Esophagus squamous epithelium (tissue), 5 donors: ENCODE results near the gene TMEM161A. TPM values are rescaled to one million over a fixed set of nuclear protein-coding genes. Genes with fewer than 3 reads are reported as not detected.
"Not testable (repeated sequence)": the region's sequence is repeated elsewhere in the genome, so short reads cannot be mapped to it uniquely, and the experiment has no call there.

ENCODE experiments used
- DNase-seq: peaks from one replicate; lab custom pipeline; 2025; lab: John Stamatoyannopoulos, UW
- H3K27ac ChIP-seq, 4 donors: fragments of 200-600 bp; sonication (generic); one replicate each; pipeline ENCODE4 v1.5.1; 2016 to 2019; ENCODE audit warnings: mild to moderate bottlenecking in 1 of 4
- H3K27me3 ChIP-seq, 4 donors: fragments of 200-600 bp; sonication (generic); 1 replicate in 3 of 4; 2 replicates in 1 of 4; pipeline versions ENCODE4 v1.5.1 to v1.6.0; 2017 to 2021; ENCODE audit warnings: antibody characterized with exemption in 1 of 4
- H3K36me3 ChIP-seq, 3 donors: fragments of 200-600 bp; sonication (generic); one replicate each; pipeline ENCODE4 v1.5.1; 2016 to 2019
- H3K4me1 ChIP-seq, 3 donors: fragments of 200-600 bp; sonication (generic); one replicate each; pipeline ENCODE4 v1.5.1; 2017 to 2019
- H3K4me3 ChIP-seq, 4 donors: fragments of 200-600 bp; sonication (generic); 1 replicate in 3 of 4; 2 replicates in 1 of 4; pipeline ENCODE4 v1.5.1; 2016 to 2019; ENCODE audit warnings: mild to moderate bottlenecking in 2 of 4, moderate library complexity in 1 of 4
- H3K9me3 ChIP-seq, 3 donors: fragments of 200-600 bp; sonication (generic); one replicate each; pipeline ENCODE4 v1.5.1; 2016 to 2019
- POLR2A ChIP-seq, 4 donors: fragments of 450-650 bp; IDR thresholded peaks; one replicate each; pipeline ENCODE4 v1.6.1; 2017; ENCODE audit warnings: antibody characterized with exemption in 4 of 4, mild to moderate bottlenecking in 4 of 4, moderate library complexity in 3 of 4
- WGBS, 2 donors: methylation state at CpG; one replicate each; pipeline ENCODE4 v1.1.5; 2018; 5-methylcytosine and 5-hydroxymethylcytosine counted together
- intact Hi-C: fragments of 100-400 bp; cut with DNase I; formaldehyde crosslinking; loops from one replicate; pipeline ENCODE4 v1.15.0; 2022
- total RNA-seq, 4 donors: library from RNA; depleted of rRNA; stranded (reverse); fragments of >200 nt; gene quantifications; one replicate each; pipeline ENCODE4 v1.1.0, GENCODE V29; 2016
- TF ChIP-seq, protein P1 (sequence below), 6 experiments: fragments of 450-650 bp in 4 of 6; fragments of 200-600 bp in 2 of 6; sonication (generic) in 2 of 6; IDR thresholded peaks; one replicate each; pipeline ENCODE4 v1.5.1; 2016 to 2019; ENCODE audit warnings: antibody characterized with exemption in 6 of 6, mild to moderate bottlenecking in 4 of 6, moderate library complexity in 4 of 6
- donor health status: DM: yes; HTN: yes; CAD: no.

Gene TMEM161A
- total RNA-seq, 4 donors from 2014 or later = 11.0 to 30.3 (median 15.5) TPM

DNA sequence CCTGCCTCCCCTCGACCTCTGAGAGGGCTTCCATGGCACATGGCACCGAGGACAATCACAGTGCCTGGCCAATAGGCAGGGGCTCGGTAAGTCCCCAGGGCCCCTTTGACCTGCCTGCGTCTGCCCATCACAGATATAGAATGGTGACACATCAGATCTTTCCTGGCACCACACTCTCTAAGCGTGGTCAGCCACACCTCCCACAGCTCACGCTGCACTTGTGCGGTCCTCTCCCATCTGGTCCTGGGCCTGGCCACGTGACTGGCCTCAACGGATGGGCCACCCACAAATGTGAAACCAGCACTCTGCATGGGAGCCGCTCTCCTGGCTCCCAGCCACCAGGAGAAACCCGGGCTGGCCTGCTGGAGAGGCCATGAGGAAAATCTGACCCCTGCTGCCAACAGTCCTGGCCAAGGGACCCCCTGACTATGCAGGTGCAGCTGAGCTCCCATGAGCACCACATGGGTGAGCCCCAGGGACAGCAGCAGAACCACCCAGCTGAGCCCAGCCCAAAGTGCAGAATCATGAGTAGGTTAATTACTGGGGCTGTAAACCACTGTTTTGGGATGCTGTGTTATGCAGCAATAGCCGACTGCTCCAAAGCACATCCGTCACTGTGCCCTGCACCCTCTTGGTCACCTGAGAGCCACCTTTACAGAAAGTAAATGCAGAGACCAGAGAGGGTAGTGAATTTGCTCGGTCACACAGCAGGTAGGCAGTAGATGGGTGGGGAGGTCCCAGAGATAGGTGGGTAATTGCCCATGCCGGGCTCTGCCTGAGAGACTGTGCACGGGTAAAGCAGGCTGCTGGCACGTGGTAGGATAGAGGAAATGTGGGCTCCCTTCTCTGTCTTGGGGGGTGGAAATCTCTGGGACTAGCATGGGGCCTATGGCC lies 41.5 kb upstream of the TMEM161A start:
- H3K4me1 ChIP-seq = no peaks in the 10 kb centered on the region
- no peaks in the 10 kb centered on the region for H3K9me3 ChIP-seq
- H3K36me3 ChIP-seq = peaks cover 0 to 94% (median 10%) of the 10 kb centered on the region in 3 donors
- intact Hi-C loops = no loop called here
- H3K4me3 ChIP-seq = no peak overlapping the region
- TF ChIP-seq, protein P1, sequence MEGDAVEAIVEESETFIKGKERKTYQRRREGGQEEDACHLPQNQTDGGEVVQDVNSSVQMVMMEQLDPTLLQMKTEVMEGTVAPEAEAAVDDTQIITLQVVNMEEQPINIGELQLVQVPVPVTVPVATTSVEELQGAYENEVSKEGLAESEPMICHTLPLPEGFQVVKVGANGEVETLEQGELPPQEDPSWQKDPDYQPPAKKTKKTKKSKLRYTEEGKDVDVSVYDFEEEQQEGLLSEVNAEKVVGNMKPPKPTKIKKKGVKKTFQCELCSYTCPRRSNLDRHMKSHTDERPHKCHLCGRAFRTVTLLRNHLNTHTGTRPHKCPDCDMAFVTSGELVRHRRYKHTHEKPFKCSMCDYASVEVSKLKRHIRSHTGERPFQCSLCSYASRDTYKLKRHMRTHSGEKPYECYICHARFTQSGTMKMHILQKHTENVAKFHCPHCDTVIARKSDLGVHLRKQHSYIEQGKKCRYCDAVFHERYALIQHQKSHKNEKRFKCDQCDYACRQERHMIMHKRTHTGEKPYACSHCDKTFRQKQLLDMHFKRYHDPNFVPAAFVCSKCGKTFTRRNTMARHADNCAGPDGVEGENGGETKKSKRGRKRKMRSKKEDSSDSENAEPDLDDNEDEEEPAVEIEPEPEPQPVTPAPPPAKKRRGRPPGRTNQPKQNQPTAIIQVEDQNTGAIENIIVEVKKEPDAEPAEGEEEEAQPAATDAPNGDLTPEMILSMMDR (IDR thresholded peaks at IDR 0.05) = no peak
- no peak for TF ChIP-seq POLR2A (IDR thresholded peaks at IDR 0.05)
- DNase-seq = no peak
- no peaks in the 10 kb centered on the region for H3K27me3 ChIP-seq
- no peak overlapping the region for H3K27ac ChIP-seq
- 85 to 93% methylated on average over 3 to 9 of the region's 17 CpGs for WGBS, 2 donors

DNA sequence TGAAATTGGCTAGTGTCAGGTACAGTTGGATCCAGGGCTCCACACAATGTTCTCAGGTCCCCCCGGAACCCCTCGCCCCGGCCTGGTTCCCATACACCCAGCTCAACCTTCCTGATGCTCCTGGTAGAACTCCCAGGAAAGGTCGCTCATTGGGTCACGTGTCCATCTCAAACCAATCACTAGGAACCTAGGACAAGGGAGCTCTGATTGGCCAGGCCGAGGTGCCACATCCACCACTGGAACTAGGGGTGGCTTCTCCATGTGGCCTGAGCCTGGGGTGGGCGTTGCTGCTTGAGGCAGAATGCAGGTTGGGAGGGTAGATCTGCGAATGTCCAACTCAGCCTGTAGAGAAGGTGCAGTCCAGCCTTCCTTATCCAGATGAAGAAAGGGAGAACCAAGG lies 38.7 kb upstream of the TMEM161A start:
- TF ChIP-seq POLR2A (IDR thresholded peaks at IDR 0.05) = no peak
- TF ChIP-seq, protein P1 (IDR thresholded peaks at IDR 0.05) = no peak
- H3K36me3 ChIP-seq = peaks cover 0 to 66% (median 4%) of the 10 kb centered on the region in 3 donors
- no peaks in the 10 kb centered on the region for H3K9me3 ChIP-seq
- DNase-seq = no peak
- H3K4me3 ChIP-seq = no peak overlapping the region
- intact Hi-C loops = no loop called here
- no peak overlapping the region for H3K27ac ChIP-seq
- no peaks in the 10 kb centered on the region for H3K27me3 ChIP-seq
- WGBS, 2 donors = 90 to 92% methylated on average over 5 to 6 of the region's 8 CpGs
- H3K4me1 ChIP-seq = no peaks in the 10 kb centered on the region

DNA sequence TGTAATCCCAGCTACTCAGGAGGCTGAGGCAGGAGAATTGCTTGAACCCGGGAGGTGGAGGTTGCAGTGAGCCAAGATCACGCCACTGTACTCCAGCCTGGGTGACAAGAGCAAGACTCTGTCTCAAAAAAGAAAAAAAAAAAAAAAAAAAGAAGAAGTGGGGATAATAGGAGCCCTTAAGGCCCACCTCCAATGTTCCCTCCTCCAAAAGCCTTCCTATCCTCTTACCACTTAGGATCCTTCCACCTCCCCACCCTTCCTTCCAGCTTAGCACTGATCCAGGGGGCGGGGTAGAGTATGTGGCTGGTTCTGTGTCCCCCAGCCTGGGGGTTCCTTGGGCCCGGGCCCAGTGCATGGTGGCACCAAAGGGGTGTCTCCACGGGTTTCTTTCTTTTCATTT lies 35.0 kb upstream of the TMEM161A start:
- intact Hi-C loops, H3K27ac ChIP-seq, H3K27me3 ChIP-seq, H3K9me3 ChIP-seq, H3K4me3 ChIP-seq, DNase-seq: not testable (repeated sequence)
- H3K4me1 ChIP-seq = peaks cover 0 to 16% (median 13%) of the 10 kb centered on the region in 3 donors
- 72 to 85% methylated on average over 5 of the region's 5 CpGs for WGBS, 2 donors
- H3K36me3 ChIP-seq = peaks cover 0 to 29% (median 0%) of the 10 kb centered on the region in 3 donors

DNA sequence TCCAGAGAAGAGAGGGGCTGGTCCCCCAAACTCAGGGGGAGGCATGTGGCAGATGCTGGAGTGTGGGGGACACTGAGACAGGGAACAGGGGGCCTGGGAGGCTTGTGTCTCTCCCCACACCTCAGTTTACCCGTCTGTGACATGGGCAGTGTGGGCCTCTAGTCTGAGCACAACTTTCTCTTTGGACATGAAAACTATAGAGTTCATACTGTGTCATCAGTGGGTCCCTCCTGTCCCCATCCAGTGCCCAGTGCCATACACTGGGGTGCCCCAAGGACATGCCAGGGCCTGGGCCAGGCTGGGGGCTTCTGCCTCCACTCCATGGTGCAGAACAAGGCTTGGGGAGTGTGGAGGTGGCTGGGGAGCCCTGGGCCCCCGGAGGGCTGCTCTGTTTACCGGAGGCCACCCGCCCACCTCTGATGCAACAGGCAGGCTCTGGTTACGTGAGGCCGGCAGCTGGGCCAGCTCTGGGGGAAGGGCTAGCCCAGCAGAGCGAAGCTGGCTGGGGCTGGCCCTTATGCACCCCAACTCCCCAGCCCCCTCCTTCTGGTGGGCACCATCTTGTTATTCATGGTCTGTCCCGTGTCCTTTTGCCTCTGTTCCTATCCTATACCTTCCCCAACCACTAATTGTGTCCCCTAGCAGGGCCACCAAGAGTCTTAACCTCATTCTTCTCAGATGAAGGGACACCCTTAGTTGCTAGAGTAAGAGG lies 33.7 kb upstream of the TMEM161A start:
- DNase-seq = no peak
- no peak overlapping the region for H3K27ac ChIP-seq
- H3K4me1 ChIP-seq = peaks cover 0 to 16% (median 13%) of the 10 kb centered on the region in 3 donors
- H3K9me3 ChIP-seq = no peaks in the 10 kb centered on the region
- H3K36me3 ChIP-seq = peaks cover 0 to 17% (median 0%) of the 10 kb centered on the region in 3 donors
- no peak for TF ChIP-seq POLR2A (IDR thresholded peaks at IDR 0.05)
- TF ChIP-seq, protein P1 (IDR thresholded peaks at IDR 0.05) = no peak
- WGBS, 2 donors = 63 to 95% methylated on average over 3 to 5 of the region's 8 CpGs
- H3K27me3 ChIP-seq = no peaks in the 10 kb centered on the region
- intact Hi-C loops = no loop called here
- no peak overlapping the region for H3K4me3 ChIP-seq

DNA sequence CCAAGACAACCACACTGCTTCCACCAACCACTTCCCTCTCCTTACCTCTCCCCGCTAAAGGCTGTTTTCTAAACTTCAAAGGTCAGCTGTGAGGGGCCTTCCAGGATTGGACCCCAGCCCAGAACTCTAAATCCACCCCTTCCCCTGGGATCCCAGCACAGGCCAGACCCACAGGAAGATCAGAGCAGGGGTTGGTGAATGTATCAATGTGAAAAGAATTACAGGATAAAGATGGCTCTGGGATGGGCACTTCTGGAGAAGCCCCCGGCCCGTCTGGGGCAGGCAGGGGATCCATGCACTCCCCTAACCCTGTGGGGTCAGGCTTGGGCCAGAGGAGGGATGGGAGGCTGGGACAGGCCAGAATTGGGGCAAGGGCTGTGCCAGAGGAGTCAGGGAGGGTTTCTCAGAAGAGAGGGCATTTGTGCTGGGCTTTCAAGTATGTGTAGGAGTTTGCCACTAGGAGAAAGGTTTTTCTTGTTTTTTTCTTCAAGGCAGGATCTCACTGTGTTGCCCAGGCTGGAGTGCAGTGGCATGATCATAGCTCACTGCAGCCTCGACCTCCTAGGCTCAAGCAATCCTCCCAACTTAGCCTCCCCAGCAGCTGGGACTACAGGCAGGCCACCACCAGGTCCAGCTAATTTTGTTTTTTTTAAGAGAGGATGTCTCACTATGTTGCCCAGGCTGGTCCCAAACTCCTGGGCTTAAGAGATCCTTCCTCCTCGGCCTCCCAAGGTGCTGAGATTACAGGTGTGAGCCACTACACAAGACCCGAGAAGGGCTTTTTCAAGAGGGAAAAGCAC lies 32.8 kb upstream of the TMEM161A start:
- Histone ChIP-seq H3K27ac (no peak overlapping the region), H3K4me1 (peaks cover 0 to 16% (median 13%) of the 10 kb centered on the region in 3 donors), H3K9me3 (no peaks in the 10 kb centered on the region), H3K36me3 (peaks cover 0 to 8% (median 0%) of the 10 kb centered on the region in 3 donors), H3K4me3 (no peak overlapping the region), H3K27me3 (no peaks in the 10 kb centered on the region)
- WGBS, 2 donors = 61 to 90% methylated on average over 4 to 5 of the region's 6 CpGs
- intact Hi-C loops = no loop called here
- TF ChIP-seq, protein P1 (IDR thresholded peaks at IDR 0.05) = no peak
- no peak for TF ChIP-seq POLR2A (IDR thresholded peaks at IDR 0.05)
- no peak for DNase-seq
